DND-41 (cell line): Measurements from ENCODE around the gene SPATA18.
"Not testable (repeated sequence)": the region's sequence is repeated elsewhere in the genome, so short reads cannot be mapped to it uniquely, and the experiment has no call there.

Experiments used
- ATAC-seq: fragments of 200-7000 bp; cut with Tn5 transposase; 3 replicates; pipeline ENCODE4 v1.9.1; 2021; ENCODE audit warnings: low read depth; ENCODE audit not compliant: insufficient read depth
- DNase-seq: peaks from one replicate; pipeline ENCODE4 v3.0.0-alpha.2; 2020
- H2AFZ ChIP-seq: 2 replicates; pipeline ENCODE4 v1.6.0; 2012; ENCODE audit warnings: low read depth, low read length
- H3K27ac ChIP-seq: 2 replicates; pipeline ENCODE4 v1.5.1; 2012; ENCODE audit warnings: low read length, inconsistent platforms
- H3K27me3 ChIP-seq: fragments of 200-600 bp; sonication (generic); 2 replicates; pipeline ENCODE4 v1.6.0; 2012; ENCODE audit warnings: low read length, mild to moderate bottlenecking, inconsistent platforms; ENCODE audit not compliant: insufficient read depth, poor library complexity
- H3K36me3 ChIP-seq: 2 replicates; pipeline ENCODE4 v1.5.1; 2012; ENCODE audit warnings: low read length, inconsistent platforms; ENCODE audit not compliant: insufficient read depth
- H3K4me1 ChIP-seq: 2 replicates; pipeline ENCODE4 v1.5.1; 2012; ENCODE audit warnings: mild to moderate bottlenecking, low read length; ENCODE audit not compliant: insufficient read depth
- H3K4me2 ChIP-seq: 2 replicates; pipeline ENCODE4 v1.6.0; 2012; ENCODE audit warnings: mild to moderate bottlenecking, moderate library complexity, low read length, inconsistent platforms; ENCODE audit not compliant: insufficient read depth
- H3K4me3 ChIP-seq, 2 experiments: fragments of 200-600 bp in 1 of 2; shearing (Covaris generic) in 1 of 2; 2 replicates each; pipeline ENCODE4 v1.5.1; 2012 to 2016; ENCODE audit warnings: inconsistent platforms in 2 of 2, low read length in 2 of 2, mild to moderate bottlenecking in 2 of 2, low read depth in 1 of 2, moderate library complexity in 1 of 2
- H3K79me2 ChIP-seq: 2 replicates; pipeline ENCODE4 v1.6.0; 2012; ENCODE audit warnings: low read length, inconsistent platforms; ENCODE audit not compliant: insufficient read depth
- H3K9ac ChIP-seq: 2 replicates; pipeline ENCODE4 v1.6.0; 2012; ENCODE audit warnings: low read depth, mild to moderate bottlenecking, inconsistent platforms, low read length, moderate library complexity
- H3K9me3 ChIP-seq: 2 replicates; pipeline ENCODE4 v1.5.1; 2012; ENCODE audit warnings: low read length, moderate library complexity, mild to moderate bottlenecking, inconsistent platforms; ENCODE audit not compliant: insufficient read depth, severe bottlenecking
- H4K20me1 ChIP-seq: 2 replicates; pipeline ENCODE4 v1.6.0; 2012; ENCODE audit warnings: low read length; ENCODE audit not compliant: insufficient read depth
- EZH2 ChIP-seq: IDR thresholded peaks from 3 replicates; pipeline ENCODE4 v1.6.1; 2012; ENCODE audit warnings: borderline replicate concordance, low read depth, mild to moderate bottlenecking, moderate library complexity, low read length, inconsistent platforms; ENCODE audit not compliant: severe bottlenecking
- TF ChIP-seq, protein P1 (sequence below): IDR thresholded peaks from 2 replicates; pipeline ENCODE4 v1.5.1; 2012; ENCODE audit warnings: borderline replicate concordance, low read length, moderate library complexity, mild to moderate bottlenecking; ENCODE audit not compliant: poor library complexity, severe bottlenecking; ENCODE audit errors: extremely low read depth

SPATA18 gene

DNA sequence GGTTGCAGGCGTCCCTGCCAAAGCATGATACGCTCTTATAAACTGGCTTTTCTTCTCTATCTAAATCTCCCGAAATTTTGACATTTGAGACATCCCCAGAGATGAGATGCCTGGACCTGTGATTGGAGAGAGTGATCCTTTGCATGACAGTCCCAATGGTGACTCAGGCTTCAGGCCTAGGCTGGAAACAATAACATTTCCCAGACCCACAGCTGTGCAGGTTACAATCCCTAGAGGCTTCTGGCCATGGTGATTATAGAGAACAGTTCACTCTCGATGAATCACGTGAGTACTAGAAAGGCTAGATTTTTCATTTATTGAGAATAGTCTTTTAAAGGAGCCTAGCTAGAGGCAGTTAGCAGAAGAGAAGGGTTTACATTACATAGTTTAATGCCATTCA lies 75.9 kb downstream of the SPATA18 start:
- Histone ChIP-seq H3K4me3 (no peak overlapping the region), H2AFZ (no peak overlapping the region), H3K4me2 (no peak overlapping the region), H3K9ac (no peak overlapping the region), H3K36me3 (no peaks in the 10 kb centered on the region), H4K20me1 (no peaks in the 10 kb centered on the region), H3K4me1 (no peaks in the 10 kb centered on the region), H3K9me3 (no peaks in the 10 kb centered on the region), H3K79me2 (no peaks in the 10 kb centered on the region), H3K27me3 (no peaks in the 10 kb centered on the region), H3K27ac (no peak overlapping the region)
- ATAC-seq (no peak), DNase-seq (no peak)
- TF ChIP-seq EZH2: no peak
- TF ChIP-seq, protein P1, sequence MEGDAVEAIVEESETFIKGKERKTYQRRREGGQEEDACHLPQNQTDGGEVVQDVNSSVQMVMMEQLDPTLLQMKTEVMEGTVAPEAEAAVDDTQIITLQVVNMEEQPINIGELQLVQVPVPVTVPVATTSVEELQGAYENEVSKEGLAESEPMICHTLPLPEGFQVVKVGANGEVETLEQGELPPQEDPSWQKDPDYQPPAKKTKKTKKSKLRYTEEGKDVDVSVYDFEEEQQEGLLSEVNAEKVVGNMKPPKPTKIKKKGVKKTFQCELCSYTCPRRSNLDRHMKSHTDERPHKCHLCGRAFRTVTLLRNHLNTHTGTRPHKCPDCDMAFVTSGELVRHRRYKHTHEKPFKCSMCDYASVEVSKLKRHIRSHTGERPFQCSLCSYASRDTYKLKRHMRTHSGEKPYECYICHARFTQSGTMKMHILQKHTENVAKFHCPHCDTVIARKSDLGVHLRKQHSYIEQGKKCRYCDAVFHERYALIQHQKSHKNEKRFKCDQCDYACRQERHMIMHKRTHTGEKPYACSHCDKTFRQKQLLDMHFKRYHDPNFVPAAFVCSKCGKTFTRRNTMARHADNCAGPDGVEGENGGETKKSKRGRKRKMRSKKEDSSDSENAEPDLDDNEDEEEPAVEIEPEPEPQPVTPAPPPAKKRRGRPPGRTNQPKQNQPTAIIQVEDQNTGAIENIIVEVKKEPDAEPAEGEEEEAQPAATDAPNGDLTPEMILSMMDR: no peak

DNA sequence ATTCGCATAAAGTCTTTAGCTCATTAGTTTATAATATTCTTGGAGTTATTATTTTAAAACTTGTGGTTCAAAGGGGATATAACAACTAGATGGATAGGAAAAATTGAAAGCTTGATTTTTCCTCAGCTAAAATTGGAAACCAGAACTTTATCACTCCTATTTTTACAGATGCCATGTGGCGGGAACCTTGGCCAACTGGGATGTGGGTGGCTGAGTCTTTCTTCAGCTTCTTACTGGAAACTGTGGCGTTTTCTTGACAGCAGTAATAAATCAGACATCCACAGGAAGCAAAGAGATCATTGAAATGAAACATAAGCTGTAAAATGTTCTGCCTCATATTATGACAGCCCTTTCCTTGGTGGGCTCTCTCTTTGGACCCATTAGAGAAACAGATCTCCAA lies 84.1 kb downstream of the SPATA18 start:
- no peak overlapping the region for H3K4me2 ChIP-seq
- no peak overlapping the region for H2AFZ ChIP-seq
- H3K79me2 ChIP-seq: no peaks in the 10 kb centered on the region
- H3K36me3 ChIP-seq: no peaks in the 10 kb centered on the region
- no peaks in the 10 kb centered on the region for H3K4me1 ChIP-seq
- H3K27me3 ChIP-seq: no peaks in the 10 kb centered on the region
- DNase-seq: no peak
- H3K4me3 ChIP-seq: no peak overlapping the region
- H3K9ac ChIP-seq: no peak overlapping the region
- H4K20me1 ChIP-seq: no peaks in the 10 kb centered on the region
- H3K9me3 ChIP-seq: no peaks in the 10 kb centered on the region
- no peak for ATAC-seq
- no peak overlapping the region for H3K27ac ChIP-seq
- TF ChIP-seq, protein P1: no peak
- no peak for TF ChIP-seq EZH2

DNA sequence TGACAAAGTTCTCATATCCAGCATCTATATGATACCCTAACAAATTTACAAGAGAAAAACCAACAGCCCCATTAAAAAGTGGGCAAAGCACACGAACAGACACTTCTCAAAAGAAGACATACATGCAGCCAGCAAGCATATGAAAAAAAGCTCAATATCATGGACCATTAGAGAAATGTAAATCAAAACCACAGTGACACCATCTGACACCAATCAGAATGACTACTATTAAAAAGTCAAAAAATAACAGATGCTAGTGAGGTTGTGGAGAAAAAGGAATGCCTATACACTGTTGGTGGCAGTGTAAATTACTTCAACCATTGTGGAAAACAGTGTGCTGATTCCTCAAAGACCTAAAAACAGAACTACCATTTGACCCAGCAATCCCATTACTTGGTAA lies 86.0 kb downstream of the SPATA18 start:
- not testable (repeated sequence) for H3K9ac ChIP-seq, H3K9me3 ChIP-seq, H4K20me1 ChIP-seq, H3K79me2 ChIP-seq, H3K36me3 ChIP-seq, H3K4me3 ChIP-seq, H3K4me1 ChIP-seq, DNase-seq, H3K27me3 ChIP-seq, H2AFZ ChIP-seq, H3K4me2 ChIP-seq, ATAC-seq, H3K27ac ChIP-seq

DNA sequence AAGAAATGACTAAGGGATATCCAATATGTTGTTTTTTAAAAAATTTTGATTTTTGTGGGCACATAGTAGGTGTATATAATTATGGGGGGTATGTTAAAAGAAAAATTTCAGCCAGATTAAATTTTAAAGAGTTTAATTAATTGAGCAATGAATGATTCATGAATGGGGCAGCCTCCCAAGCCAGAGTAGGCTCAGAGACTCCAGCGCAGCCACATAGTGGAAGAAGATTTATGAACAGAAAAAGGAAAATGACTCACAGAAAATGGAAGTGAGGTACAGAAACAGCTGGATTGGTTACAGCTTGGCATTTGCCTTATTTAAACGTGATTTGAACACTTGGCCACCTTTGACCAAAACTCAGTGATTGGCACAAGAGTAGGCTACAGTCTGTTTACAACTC lies 91.7 kb downstream of the SPATA18 start:
- Histone ChIP-seq H2AFZ (no peak overlapping the region), H3K79me2 (no peaks in the 10 kb centered on the region), H3K4me3 (no peak overlapping the region), H4K20me1 (no peaks in the 10 kb centered on the region), H3K4me2 (no peak overlapping the region), H3K27ac (no peak overlapping the region), H3K9ac (no peak overlapping the region), H3K4me1 (no peaks in the 10 kb centered on the region), H3K27me3 (no peaks in the 10 kb centered on the region), H3K9me3 (no peaks in the 10 kb centered on the region), H3K36me3 (no peaks in the 10 kb centered on the region)
- DNase-seq: no peak
- TF ChIP-seq, protein P1: no peak
- no peak for TF ChIP-seq EZH2
- ATAC-seq: no peak
